GM12874 (cell line): ENCODE results near the gene TBXA2R.

Experiments
- TF ChIP-seq, protein P1 (sequence below): IDR thresholded peaks from 2 replicates; pipeline ENCODE4 v1.5.1; 2011; ENCODE audit warnings: low read depth, mild to moderate bottlenecking, control low read depth, low read length, moderate library complexity; ENCODE audit not compliant: insufficient read depth

TBXA2R gene

DNA sequence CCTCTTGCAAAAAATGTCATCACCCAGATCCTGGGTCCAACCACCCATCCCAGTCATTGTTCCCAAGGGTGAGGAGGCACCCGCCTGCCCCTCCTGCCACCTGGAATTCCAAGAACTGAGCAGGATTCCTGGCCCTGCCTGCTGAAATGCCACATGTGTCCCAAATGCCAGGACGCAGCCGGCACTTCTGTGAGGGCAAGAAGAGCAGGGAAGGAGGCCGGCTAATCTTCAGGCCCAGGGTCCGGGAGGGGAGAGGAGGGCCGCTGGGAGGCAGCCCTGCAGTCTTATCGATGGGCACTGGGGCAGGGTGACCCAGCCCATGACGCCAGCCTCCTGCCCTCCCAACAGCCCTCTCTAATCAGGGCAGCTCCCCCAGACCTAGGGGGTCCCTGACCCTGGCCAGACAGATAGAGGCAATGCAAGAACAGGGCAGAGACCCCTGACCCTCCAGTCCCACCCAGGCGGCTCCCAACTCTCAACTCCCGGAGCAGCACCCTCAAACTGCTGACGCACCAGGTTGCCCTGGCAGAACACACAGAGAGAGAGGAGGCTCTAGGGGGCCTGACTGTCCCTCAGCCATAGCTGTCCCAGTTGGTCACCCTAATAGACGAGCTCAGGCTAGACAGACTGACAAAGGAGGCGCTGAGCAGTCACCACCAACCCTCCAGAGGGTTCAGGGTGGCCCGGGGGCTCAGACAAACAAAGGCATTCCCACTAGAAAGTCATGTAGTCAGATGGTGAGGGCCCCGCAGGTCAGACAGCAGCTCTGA lies 50.8 kb downstream of the TBXA2R start:
- TF ChIP-seq, protein P1, sequence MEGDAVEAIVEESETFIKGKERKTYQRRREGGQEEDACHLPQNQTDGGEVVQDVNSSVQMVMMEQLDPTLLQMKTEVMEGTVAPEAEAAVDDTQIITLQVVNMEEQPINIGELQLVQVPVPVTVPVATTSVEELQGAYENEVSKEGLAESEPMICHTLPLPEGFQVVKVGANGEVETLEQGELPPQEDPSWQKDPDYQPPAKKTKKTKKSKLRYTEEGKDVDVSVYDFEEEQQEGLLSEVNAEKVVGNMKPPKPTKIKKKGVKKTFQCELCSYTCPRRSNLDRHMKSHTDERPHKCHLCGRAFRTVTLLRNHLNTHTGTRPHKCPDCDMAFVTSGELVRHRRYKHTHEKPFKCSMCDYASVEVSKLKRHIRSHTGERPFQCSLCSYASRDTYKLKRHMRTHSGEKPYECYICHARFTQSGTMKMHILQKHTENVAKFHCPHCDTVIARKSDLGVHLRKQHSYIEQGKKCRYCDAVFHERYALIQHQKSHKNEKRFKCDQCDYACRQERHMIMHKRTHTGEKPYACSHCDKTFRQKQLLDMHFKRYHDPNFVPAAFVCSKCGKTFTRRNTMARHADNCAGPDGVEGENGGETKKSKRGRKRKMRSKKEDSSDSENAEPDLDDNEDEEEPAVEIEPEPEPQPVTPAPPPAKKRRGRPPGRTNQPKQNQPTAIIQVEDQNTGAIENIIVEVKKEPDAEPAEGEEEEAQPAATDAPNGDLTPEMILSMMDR = no peak

DNA sequence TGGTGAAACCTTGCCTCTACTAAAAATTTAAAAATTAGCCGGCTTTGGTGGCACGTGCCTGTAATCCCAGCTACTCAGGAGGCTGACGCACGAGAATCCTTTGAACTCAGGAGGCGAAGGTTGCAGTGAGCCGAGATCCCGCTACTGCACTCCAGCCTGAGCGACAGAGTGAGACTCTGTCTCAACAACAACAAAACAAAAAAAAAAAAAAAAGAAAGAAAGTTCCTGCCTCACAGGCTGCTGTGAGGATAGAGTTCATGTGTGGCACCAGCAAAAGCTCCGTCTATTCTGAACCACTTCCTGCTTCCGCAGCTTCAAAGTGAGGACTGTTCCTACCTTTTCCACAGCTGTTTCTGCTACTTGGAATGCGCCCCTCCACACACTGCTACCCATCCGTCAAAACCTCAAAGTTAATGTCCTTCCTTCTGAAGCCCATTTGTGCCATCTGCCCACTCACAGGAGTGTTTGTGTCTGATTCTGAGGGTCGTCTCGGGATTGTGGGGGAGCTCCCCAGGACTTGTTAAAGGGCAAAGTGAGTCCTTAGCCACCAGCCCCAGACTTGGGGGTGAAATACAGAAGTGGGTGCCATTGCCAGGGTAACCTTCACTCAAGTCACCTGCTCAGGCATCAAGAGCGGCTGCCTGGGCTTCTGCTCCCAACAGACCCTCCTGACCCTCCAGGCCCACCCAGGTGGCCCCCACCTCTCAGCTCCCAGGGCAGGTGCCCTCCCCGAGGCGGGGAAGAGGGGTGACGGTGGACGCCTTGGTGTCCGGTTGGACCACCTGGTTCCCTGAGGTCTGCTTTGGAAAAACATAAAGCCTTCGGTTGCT lies 52.2 kb downstream of the TBXA2R start:
- TF ChIP-seq, protein P1 = no peak

DNA sequence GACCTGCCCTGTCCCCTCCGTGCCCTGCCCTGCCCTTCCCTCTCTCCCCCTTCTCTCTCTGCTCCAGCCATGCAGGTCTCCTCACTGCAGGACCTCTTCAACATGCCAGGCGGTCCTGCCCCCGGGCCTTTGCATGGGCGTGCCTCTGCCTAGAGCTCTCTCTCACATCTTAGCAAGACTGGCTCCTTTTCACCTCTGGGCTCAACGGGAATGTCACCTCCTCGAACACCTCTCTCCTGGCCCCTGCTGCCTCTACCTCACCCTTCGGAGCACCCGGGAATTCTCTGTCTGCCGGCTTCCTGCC lies 54.9 kb downstream of the TBXA2R start:
- TF ChIP-seq, protein P1 = no peak

DNA sequence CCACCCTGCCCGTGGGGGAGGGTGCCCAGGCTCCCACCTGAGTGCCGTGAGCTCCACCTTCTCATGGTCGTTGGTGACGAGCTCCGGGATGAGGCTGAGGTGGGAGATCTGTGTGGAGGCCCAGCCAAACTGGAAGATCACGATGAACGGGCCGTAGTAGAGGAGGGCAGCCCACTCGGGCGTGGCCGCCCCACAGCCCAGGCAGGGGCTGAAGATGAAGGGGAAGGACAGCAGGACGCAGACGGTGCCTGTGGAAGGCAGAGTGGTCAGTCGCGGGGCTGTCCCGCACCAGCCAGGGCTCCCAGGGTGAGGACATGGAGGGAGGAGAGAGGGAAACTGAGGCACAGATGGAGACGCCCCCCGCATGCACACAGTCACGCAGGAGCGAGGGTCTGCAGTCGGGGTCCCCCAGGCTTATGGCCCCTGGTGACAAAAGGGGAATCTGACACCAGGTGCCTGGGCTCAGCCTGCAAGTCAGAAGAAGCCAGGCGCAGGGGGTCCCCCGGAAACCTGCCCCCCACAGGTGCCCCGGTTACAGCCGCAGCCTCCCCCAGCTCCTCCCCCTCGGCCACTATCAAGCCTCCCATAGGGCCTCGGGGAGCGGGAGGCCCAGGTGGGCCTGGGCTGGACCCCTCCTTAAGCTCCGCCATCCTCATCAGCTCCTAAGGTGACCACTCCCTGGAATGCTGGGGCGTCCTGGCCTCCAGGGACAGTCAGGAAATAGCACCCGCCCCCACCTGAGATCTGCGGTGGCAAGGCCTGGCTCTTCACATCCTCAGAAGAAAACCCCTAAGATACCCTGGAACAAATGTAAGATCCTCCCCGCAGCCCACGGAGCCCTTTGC lies 55.5 kb downstream of the TBXA2R start:
- TF ChIP-seq, protein P1 = no peak

DNA sequence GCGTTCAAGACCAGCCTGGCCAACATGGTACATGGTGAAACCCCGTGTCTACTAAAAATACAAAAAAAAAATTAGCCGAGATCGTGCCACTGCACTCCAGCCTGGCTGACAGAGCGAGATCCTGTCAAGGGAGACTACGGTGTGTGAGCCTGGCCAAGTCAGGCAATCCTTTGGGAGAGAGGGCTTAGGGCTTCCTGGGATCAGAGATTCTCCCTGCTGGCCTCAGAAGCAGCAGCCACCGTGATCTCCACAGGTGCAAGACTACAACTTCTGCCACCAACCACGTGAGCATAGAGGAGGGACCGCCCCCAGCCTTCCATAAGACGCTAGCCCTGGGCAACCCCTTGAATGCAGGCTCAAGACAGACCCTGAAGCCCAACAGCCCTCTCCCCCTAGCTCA lies 56.9 kb downstream of the TBXA2R start:
- TF ChIP-seq, protein P1 = no peak

DNA sequence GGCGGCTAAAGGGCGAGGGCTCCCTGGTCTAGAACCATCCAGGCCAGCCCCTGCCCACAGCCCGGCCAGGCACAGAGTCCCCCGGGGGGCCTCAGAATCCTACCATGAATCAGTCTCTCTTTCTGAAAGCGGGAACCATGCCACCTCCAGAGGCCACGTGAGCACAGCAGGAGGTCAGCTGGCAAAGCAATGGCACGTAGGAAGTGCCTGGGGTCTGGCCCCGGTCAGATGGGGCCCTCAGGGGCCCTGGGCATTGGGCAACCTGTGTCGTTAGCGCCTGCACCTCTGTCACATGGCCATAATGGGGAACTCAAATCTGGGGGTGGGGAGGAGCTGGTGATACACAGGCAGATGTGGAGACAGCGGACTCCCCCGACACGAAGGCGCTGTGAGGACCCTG lies 58.1 kb downstream of the TBXA2R start:
- TF ChIP-seq, protein P1 = no peak

DNA sequence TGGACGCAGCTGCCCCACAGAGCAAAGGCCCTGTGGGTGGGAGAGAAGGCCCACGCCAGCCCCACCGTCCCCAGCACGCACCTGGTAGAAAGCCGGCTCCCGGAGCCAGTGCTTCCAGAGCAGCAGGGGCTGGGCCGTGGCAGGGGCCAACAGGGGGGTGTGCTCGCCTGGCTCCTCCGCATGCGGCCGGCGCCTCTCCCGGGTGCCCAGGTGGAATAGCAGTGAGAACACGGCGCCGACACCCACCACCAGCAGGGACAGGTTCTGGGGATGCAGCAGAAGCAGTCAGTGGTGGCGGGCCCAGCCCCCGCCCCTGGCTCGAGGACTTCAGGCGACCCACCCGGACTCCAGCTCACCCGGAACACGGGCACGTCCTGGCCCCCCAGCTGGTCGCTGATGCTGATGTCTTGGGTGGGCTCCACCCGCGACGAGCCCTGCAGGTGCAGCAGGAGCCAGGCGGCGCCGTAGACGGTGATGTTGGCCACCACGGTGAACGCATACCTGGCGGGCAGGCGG lies 58.9 kb downstream of the TBXA2R start:
- TF ChIP-seq, protein P1 = no peak
